IMR-90 (cell line): Measurements from ENCODE around the gene CYTH1. TPM values are rescaled to one million over a fixed set of nuclear protein-coding genes. Genes with fewer than 3 reads are reported as not detected.

ENCODE experiments used
- ATAC-seq: fragments of 200-7000 bp; cut with Tn5 transposase; 2 replicates; pipeline ENCODE4 v1.9.1; 2020; ENCODE audit warnings: low read depth, mild to moderate bottlenecking, moderate library complexity
- BruUV-seq: library from RNA; stranded (reverse); fragments of 400-500 nt; replicated peaks from 2 replicates; lab custom pipeline; 2021; lab: Mats Ljungman, UMichigan
- CTCF ChIA-PET: fragments of 300-600 bp; formaldehyde crosslinking; extraction: SDS; loops from one replicate; lab custom pipeline; 2021; ENCODE audit warnings: antibody characterized with exemption; lab: Yijun Ruan, JAX
- POLR2A ChIA-PET: fragments of 300-600 bp; sonication (Branson Sonifier 250); formaldehyde crosslinking; loops from one replicate; lab custom pipeline; 2022; ENCODE audit warnings: antibody characterized with exemption; ENCODE audit not compliant: unreplicated experiment; lab: Charles Lee
- DNase-seq: peaks from one replicate; pipeline ENCODE4 v3.0.0; 2013
- H2AFZ ChIP-seq: replicated peaks from 2 replicates; pipeline ENCODE3; 2013; ENCODE audit warnings: low read length, mild to moderate bottlenecking; ENCODE audit not compliant: poor library complexity
- H2AK5ac ChIP-seq: 2 replicates; pipeline ENCODE4 v1.6.1; 2013; ENCODE audit warnings: low read depth, low read length, inconsistent platforms
- H2AK9ac ChIP-seq: replicated peaks from 2 replicates; pipeline ENCODE3; 2013; ENCODE audit warnings: mild to moderate bottlenecking, low read depth, low read length, moderate library complexity; ENCODE audit not compliant: poor library complexity
- H2BK120ac ChIP-seq: 2 replicates; pipeline ENCODE4 v1.6.1; 2013; ENCODE audit warnings: low read depth, low read length, inconsistent platforms
- H2BK15ac ChIP-seq: 3 replicates; pipeline ENCODE4 v1.6.1; 2013; ENCODE audit warnings: low read depth, low read length, inconsistent platforms
- H2BK20ac ChIP-seq: 2 replicates; pipeline ENCODE4 v1.6.1; 2013; ENCODE audit warnings: low read depth, mild to moderate bottlenecking, inconsistent platforms, low read length, moderate library complexity
- H2BK5ac ChIP-seq: 2 replicates; pipeline ENCODE4 v1.6.1; 2013; ENCODE audit warnings: mild to moderate bottlenecking, low read depth, low read length, inconsistent platforms; ENCODE audit not compliant: poor library complexity, severe bottlenecking
- H3K14ac ChIP-seq: replicated peaks from 2 replicates; pipeline ENCODE4 v1.6.1; 2013; ENCODE audit warnings: low read depth, low read length, inconsistent platforms
- H3K18ac ChIP-seq: 2 replicates; pipeline ENCODE4 v1.6.1; 2013; ENCODE audit warnings: low read depth, low read length, control low read depth
- H3K23ac ChIP-seq: 2 replicates; pipeline ENCODE4 v1.6.1; 2013; ENCODE audit warnings: low read depth, low read length, inconsistent platforms
- H3K27ac ChIP-seq: 2 replicates; pipeline ENCODE4 v1.5.1; 2013; ENCODE audit warnings: mild to moderate bottlenecking, control low read depth, low read length; ENCODE audit not compliant: insufficient read depth
- H3K27me3 ChIP-seq: 2 replicates; pipeline ENCODE4 v1.6.1; 2013; ENCODE audit warnings: low read length; ENCODE audit not compliant: control insufficient read depth, insufficient read depth
- H3K36me3 ChIP-seq: 2 replicates; pipeline ENCODE4 v1.6.1; 2013; ENCODE audit warnings: low read length, mixed read lengths; ENCODE audit not compliant: control insufficient read depth, insufficient read depth
- H3K4ac ChIP-seq: 2 replicates; pipeline ENCODE4 v1.6.1; 2013; ENCODE audit warnings: low read depth, low read length, inconsistent platforms
- H3K4me1 ChIP-seq: 2 replicates; pipeline ENCODE4 v1.6.1; 2013; ENCODE audit warnings: low read length, mixed read lengths; ENCODE audit not compliant: control insufficient read depth, insufficient read depth
- H3K4me2 ChIP-seq: 2 replicates; pipeline ENCODE4 v1.6.1; 2013; ENCODE audit warnings: low read depth, mild to moderate bottlenecking, control low read depth, low read length, moderate library complexity
- H3K4me3 ChIP-seq: 2 replicates; pipeline ENCODE4 v1.5.1; 2013; ENCODE audit warnings: low read depth, mild to moderate bottlenecking, control low read depth, low read length, moderate library complexity; ENCODE audit not compliant: insufficient read depth
- H3K56ac ChIP-seq: 2 replicates; pipeline ENCODE4 v1.6.1; 2013; ENCODE audit warnings: low read length, inconsistent platforms; ENCODE audit not compliant: insufficient read depth; ENCODE audit errors: extremely low read depth
- H3K79me1 ChIP-seq, 2 experiments: 2 replicates each; pipeline ENCODE4 v1.6.1; 2013; ENCODE audit warnings: low read length in 2 of 2, inconsistent platforms in 1 of 2, low read depth in 1 of 2
- H3K9ac ChIP-seq: 2 replicates; pipeline ENCODE4 v1.6.1; 2013; ENCODE audit warnings: low read depth, low read length, control low read depth
- H3K9me1 ChIP-seq: 2 replicates; pipeline ENCODE4 v1.6.1; 2013; ENCODE audit warnings: low read length, inconsistent platforms; ENCODE audit not compliant: insufficient read depth
- H3K9me3 ChIP-seq: 2 replicates; pipeline ENCODE4 v1.6.1; 2013; ENCODE audit warnings: low read length; ENCODE audit not compliant: control insufficient read depth, insufficient read depth
- H4K20me1 ChIP-seq: 2 replicates; pipeline ENCODE4 v1.6.1; 2013; ENCODE audit warnings: low read length, inconsistent platforms; ENCODE audit not compliant: insufficient read depth
- H4K5ac ChIP-seq: 2 replicates; pipeline ENCODE4 v1.6.1; 2013; ENCODE audit warnings: mild to moderate bottlenecking, low read depth, low read length, control low read depth
- H4K8ac ChIP-seq, 2 experiments: 2 replicates each; pipeline ENCODE4 v1.6.1; 2013; ENCODE audit warnings: low read depth in 2 of 2, low read length in 2 of 2, control low read depth in 1 of 2, inconsistent platforms in 1 of 2
- H4K91ac ChIP-seq: 2 replicates; pipeline ENCODE4 v1.6.1; 2013; ENCODE audit warnings: low read depth, low read length, inconsistent platforms; ENCODE audit not compliant: insufficient read depth
- CHD1 ChIP-seq: IDR thresholded peaks from 2 replicates; pipeline ENCODE4 v1.6.1; 2012; ENCODE audit warnings: low read depth, low read length, improper control_type of control experiment
- ELK1 ChIP-seq: fragments of 150-350 bp; IDR thresholded peaks from 2 replicates; pipeline ENCODE4 v1.6.1; 2016; ENCODE audit warnings: low read depth, mild to moderate bottlenecking, low read length, moderate library complexity, borderline replicate concordance
- MAZ ChIP-seq: IDR thresholded peaks from 2 replicates; pipeline ENCODE4 v1.6.1; 2012; ENCODE audit warnings: low read depth, mild to moderate bottlenecking, low read length, improper control_type of control experiment, moderate library complexity, borderline replicate concordance
- WGBS, 2 experiments: methylation state at CpG; one replicate each; pipeline versions ENCODE4 v1.1.5 to v1.1.7; 2013; ENCODE audit warnings: missing lambda C conversion rate in 2 of 2; ENCODE audit not compliant: insufficient read length in 1 of 2; ENCODE audit errors: extremely low coverage in 2 of 2; 5-methylcytosine and 5-hydroxymethylcytosine counted together
- dilution Hi-C: fragments of 300-500 bp; cut with HindIII; formaldehyde crosslinking; loops from one replicate; pipeline ENCODE4 v1.14.3; 2018; ENCODE audit warnings: low sequenced_read_pairs; ENCODE audit not compliant: unreplicated experiment
- in situ Hi-C: fragments of 300-500 bp; cut with MboI; formaldehyde crosslinking; loops from 3 replicates; pipeline ENCODE4 v1.14.3; 2019; ENCODE audit warnings: low sequenced_read_pairs, inconsistent platforms, mixed read lengths
- intact Hi-C: fragments of 100-400 bp; cut with micrococcal nuclease; formaldehyde crosslinking; loops from 2 replicates; pipeline ENCODE4 v1.10.0; 2022
- polyA plus RNA-seq, 3 experiments: library from polyadenylated mRNA; depleted of rRNA; stranded (reverse); fragments of >200 nt; gene quantifications; 2 replicates each; pipeline ENCODE4 v1.2.3, GENCODE V29; 2012; ENCODE audit warnings: low replicate concordance in 1 of 3
- total RNA-seq: library from RNA; depleted of rRNA; stranded (reverse); fragments of >200 nt; gene quantifications from 2 replicates; pipeline ENCODE4 v1.2.3, GENCODE V29; 2012

Gene CYTH1
- total and polyA plus RNA-seq, 2 of the 4 experiments (the other 2 are of a cell fraction) = 7.9 to 12.4 TPM

DNA sequence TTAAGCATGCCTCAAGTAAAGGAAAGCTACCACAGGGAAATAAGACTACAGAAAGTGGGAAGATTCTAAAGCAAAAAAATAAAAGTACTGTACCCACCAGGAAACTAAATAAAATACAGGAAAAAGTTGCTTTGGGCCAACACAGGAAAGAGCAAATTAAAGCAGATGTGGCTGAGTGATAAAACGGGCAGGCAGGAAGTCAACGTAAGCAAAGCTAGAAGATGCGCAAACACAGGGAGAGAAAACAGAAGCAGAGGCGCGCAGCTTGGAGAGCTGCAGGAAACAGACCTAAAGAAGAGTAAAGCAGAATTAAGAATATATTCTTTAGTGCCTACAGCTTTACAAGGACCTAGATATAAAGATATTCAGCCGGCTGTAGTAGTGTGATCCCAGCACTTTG is 36.9 kb upstream of the CYTH1 start:
- no peak overlapping the region for H2AFZ ChIP-seq
- ATAC-seq (no peak), DNase-seq (no peak)
- no peak overlapping the region for H3K4ac ChIP-seq
- no TSS peak for BruUV-seq
- peaks cover 11% of the 10 kb centered on the region for H3K9me1 ChIP-seq
- ChIA-PET POLR2A (no interaction called here), CTCF (no interaction called here)
- H3K27ac ChIP-seq = no peak overlapping the region
- no peak overlapping the region for H2BK20ac ChIP-seq
- H3K14ac ChIP-seq = no peak overlapping the region
- H2AK9ac ChIP-seq = no peak overlapping the region
- H2BK120ac ChIP-seq = no peak overlapping the region
- peaks cover 30 to 80% of the 10 kb centered on the region in 2 experiments for H3K79me1 ChIP-seq
- in situ Hi-C loops (no loop called here), dilution Hi-C loops (no loop called here), intact Hi-C loops (no loop called here)
- no peaks in the 10 kb centered on the region for H3K9me3 ChIP-seq
- H2BK15ac ChIP-seq = no peak overlapping the region
- no peak overlapping the region for H4K91ac ChIP-seq
- no peak overlapping the region for H2AK5ac ChIP-seq
- H3K27me3 ChIP-seq = no peaks in the 10 kb centered on the region
- 80% methylated on average over 1 of the region's 6 CpGs; no CpG with 5 or more reads in 1 of the 2 experiments for WGBS, 2 experiments
- no peak overlapping the region for H2BK5ac ChIP-seq
- H4K20me1 ChIP-seq = peaks cover 12% of the 10 kb centered on the region
- peaks cover 16% of the 10 kb centered on the region for H3K4me1 ChIP-seq
- no peak overlapping the region for H3K56ac ChIP-seq
- H3K4me3 ChIP-seq = no peak overlapping the region
- no peak overlapping the region for H3K23ac ChIP-seq
- no peak overlapping the region for H4K8ac ChIP-seq
- no peak overlapping the region for H3K9ac ChIP-seq
- TF ChIP-seq ELK1 = no peak
- no peak for TF ChIP-seq CHD1
- no peak for TF ChIP-seq MAZ
- H3K18ac ChIP-seq = no peak overlapping the region
- no peak overlapping the region for H3K4me2 ChIP-seq
- no peak overlapping the region for H4K5ac ChIP-seq
- H3K36me3 ChIP-seq = peaks cover 61% of the 10 kb centered on the region
